Neural progenitor cell (in vitro differentiated cells): ENCODE measurements around the gene KIAA0040. TPM values are rescaled to one million over a fixed set of nuclear protein-coding genes. Genes with fewer than 3 reads are reported as not detected.

ENCODE experiments used
- DNase-seq: peaks from one replicate; pipeline ENCODE4 v3.0.0-alpha.2; 2016; ENCODE audit warnings: low spot score
- H2AFZ ChIP-seq: fragments of 200-600 bp; sonication (generic); replicated peaks from 2 replicates; pipeline ENCODE4 v1.6.1; 2016; ENCODE audit warnings: antibody characterized with exemption
- H3F3A ChIP-seq: fragments of 200-600 bp; sonication (generic); 2 replicates; pipeline ENCODE4 v1.6.1; 2016; ENCODE audit warnings: antibody characterized with exemption, low read depth
- H3K27ac ChIP-seq: fragments of 200-600 bp; sonication (generic); 2 replicates; pipeline ENCODE4 v1.5.1; 2016; ENCODE audit warnings: mild to moderate bottlenecking
- H3K27me3 ChIP-seq: fragments of 200-600 bp; sonication (generic); 2 replicates; pipeline ENCODE4 v1.6.1; 2016; ENCODE audit warnings: mild to moderate bottlenecking, moderate library complexity
- H3K36me3 ChIP-seq: fragments of 200-600 bp; sonication (generic); 2 replicates; pipeline ENCODE4 v1.5.1; 2016
- H3K4me1 ChIP-seq: fragments of 200-600 bp; sonication (generic); 2 replicates; pipeline ENCODE4 v1.6.1; 2016; ENCODE audit warnings: mixed run types
- H3K4me2 ChIP-seq: fragments of 200-600 bp; sonication (generic); 2 replicates; pipeline ENCODE4 v1.6.1; 2016
- H3K4me3 ChIP-seq: fragments of 200-600 bp; sonication (generic); 2 replicates; pipeline ENCODE4 v1.5.1; 2016
- H3K79me2 ChIP-seq: fragments of 200-600 bp; sonication (generic); 2 replicates; pipeline ENCODE4 v1.6.1; 2016; ENCODE audit warnings: low read depth
- H3K9ac ChIP-seq: fragments of 200-600 bp; sonication (generic); 2 replicates; pipeline ENCODE4 v1.6.1; 2016
- H3K9me3 ChIP-seq: fragments of 200-600 bp; sonication (generic); 2 replicates; pipeline ENCODE4 v1.5.1; 2016; ENCODE audit warnings: low read depth
- H4K20me1 ChIP-seq: fragments of 200-600 bp; sonication (generic); 2 replicates; pipeline ENCODE4 v1.6.1; 2016; ENCODE audit warnings: low read depth
- H3K27ac Mint-ChIP-seq: 3 replicates; pipeline ENCODE4 v1.8.0; 2021; ENCODE audit warnings: mixed read lengths
- H3K27me3 Mint-ChIP-seq: 2 replicates; pipeline ENCODE4 v1.8.0; 2022; ENCODE audit warnings: low read depth, mild to moderate bottlenecking, inconsistent platforms, moderate library complexity, mixed read lengths; ENCODE audit not compliant: insufficient read depth
- H3K36me3 Mint-ChIP-seq: 3 replicates; pipeline ENCODE4 v1.8.0; 2021; ENCODE audit warnings: mixed read lengths
- H3K4me1 Mint-ChIP-seq: 3 replicates; pipeline ENCODE4 v1.8.0; 2021; ENCODE audit warnings: mixed read lengths
- H3K4me3 Mint-ChIP-seq: 3 replicates; pipeline ENCODE4 v1.8.0; 2021; ENCODE audit warnings: mild to moderate bottlenecking, moderate library complexity, mixed read lengths
- H3K9me3 Mint-ChIP-seq: 3 replicates; pipeline ENCODE4 v1.8.0; 2020; ENCODE audit warnings: mixed read lengths
- CTCF ChIP-seq: fragments of 200-600 bp; sonication (generic); IDR thresholded peaks from 2 replicates; pipeline ENCODE4 v1.5.1; 2017; ENCODE audit warnings: antibody characterized with exemption, mild to moderate bottlenecking
- EZH2 ChIP-seq: fragments of 200-600 bp; sonication (generic); IDR thresholded peaks from 2 replicates; pipeline ENCODE4 v1.6.1; 2017; ENCODE audit warnings: antibody characterized with exemption, mild to moderate bottlenecking, moderate library complexity
- EZH2phosphoT487 ChIP-seq: fragments of 200-600 bp; sonication (generic); IDR thresholded peaks from 2 replicates; pipeline ENCODE4 v1.6.1; 2017; ENCODE audit warnings: antibody characterized with exemption
- total RNA-seq: library from RNA; depleted of rRNA; stranded (reverse); fragments of >200 nt; gene quantifications from 2 replicates; pipeline ENCODE4 v1.2.3, GENCODE V29; 2015; ENCODE audit warnings: low replicate concordance

The KIAA0040 gene
- total RNA-seq, 1 donor from 2014 or later = not detected

- H3K27me3 Mint-ChIP-seq = peaks cover 20% of the 10 kb centered on the region
- H4K20me1 ChIP-seq = no peaks in the 10 kb centered on the region
- no peak overlapping the region for H2AFZ ChIP-seq
- H3K4me1 Mint-ChIP-seq = no peaks in the 10 kb centered on the region
- no peaks in the 10 kb centered on the region for H3K4me1 ChIP-seq
- no peak overlapping the region for H3K27ac Mint-ChIP-seq
- TF ChIP-seq EZH2 (no peak), CTCF (no peak), EZH2phosphoT487 (no peak)
- no peak overlapping the region for H3K4me2 ChIP-seq
- no peak overlapping the region for H3K27ac ChIP-seq
- no peaks in the 10 kb centered on the region for H3F3A ChIP-seq
- no peaks in the 10 kb centered on the region for H3K9me3 Mint-ChIP-seq
- H3K9me3 ChIP-seq = no peaks in the 10 kb centered on the region
- no peaks in the 10 kb centered on the region for H3K36me3 ChIP-seq
- H3K79me2 ChIP-seq = no peaks in the 10 kb centered on the region
- peaks cover 22% of the 10 kb centered on the region for H3K27me3 ChIP-seq
- H3K4me3 ChIP-seq = no peak overlapping the region
- no peak overlapping the region for H3K4me3 Mint-ChIP-seq
- no peaks in the 10 kb centered on the region for H3K36me3 Mint-ChIP-seq
- DNase-seq = no peak
- no peak overlapping the region for H3K9ac ChIP-seq
Measured at GRCh38 chr1:175186433-175187160, 6.0 kb downstream of the KIAA0040 start.

GRCh38 chr1:175185903-175186302 is 6.7 kb downstream of the KIAA0040 start:
- no peak overlapping the region for H3K9ac ChIP-seq
- H3K27ac ChIP-seq = no peak overlapping the region
- Mint-ChIP-seq H3K27me3 (peaks cover 15% of the 10 kb centered on the region), H3K4me1 (no peaks in the 10 kb centered on the region), H3K9me3 (no peaks in the 10 kb centered on the region), H3K27ac (no peak overlapping the region), H3K4me3 (no peak overlapping the region), H3K36me3 (no peaks in the 10 kb centered on the region)
- DNase-seq = no peak
- H4K20me1 ChIP-seq = no peaks in the 10 kb centered on the region
- TF ChIP-seq CTCF (no peak), EZH2 (no peak), EZH2phosphoT487 (no peak)
- no peaks in the 10 kb centered on the region for H3K4me1 ChIP-seq
- no peak overlapping the region for H3K4me3 ChIP-seq
- no peaks in the 10 kb centered on the region for H3K36me3 ChIP-seq
- H3K4me2 ChIP-seq = no peak overlapping the region
- no peaks in the 10 kb centered on the region for H3K9me3 ChIP-seq
- H2AFZ ChIP-seq = no peak overlapping the region
- H3K27me3 ChIP-seq = peaks cover 15% of the 10 kb centered on the region
- no peaks in the 10 kb centered on the region for H3K79me2 ChIP-seq
- H3F3A ChIP-seq = no peaks in the 10 kb centered on the region

- DNase-seq = peak; percentile 30
- no peaks in the 10 kb centered on the region for H3K27me3 ChIP-seq
- Mint-ChIP-seq H3K27ac (no peak overlapping the region), H3K9me3 (no peaks in the 10 kb centered on the region), H3K4me3 (no peak overlapping the region), H3K4me1 (no peaks in the 10 kb centered on the region), H3K36me3 (no peaks in the 10 kb centered on the region), H3K27me3 (peaks cover 4% of the 10 kb centered on the region)
- no peak overlapping the region for H3K9ac ChIP-seq
- no peaks in the 10 kb centered on the region for H3K36me3 ChIP-seq
- H3K79me2 ChIP-seq = no peaks in the 10 kb centered on the region
- no peak overlapping the region for H3K4me2 ChIP-seq
- H3K4me3 ChIP-seq = no peak overlapping the region
- TF ChIP-seq EZH2phosphoT487 = no peak
- TF ChIP-seq EZH2 = no peak
- no peak for TF ChIP-seq CTCF
- H3F3A ChIP-seq = no peaks in the 10 kb centered on the region
- H3K9me3 ChIP-seq = no peaks in the 10 kb centered on the region
- no peak overlapping the region for H3K27ac ChIP-seq
- no peaks in the 10 kb centered on the region for H4K20me1 ChIP-seq
- H2AFZ ChIP-seq = peak overlapping the region; percentile 26
- H3K4me1 ChIP-seq = no peaks in the 10 kb centered on the region
Measured at GRCh38 chr1:175183586-175183985, 9.0 kb downstream of the KIAA0040 start.
